Pons (tissue), 1 donor: ENCODE measurements around the gene BMPER.
"Not testable (repeated sequence)": the region's sequence is repeated elsewhere in the genome, so short reads cannot be mapped to it uniquely, and the experiment has no call there.

Experiments used
- DNase-seq: peaks from one replicate; pipeline ENCODE4 v3.0.0-alpha.2; 2016; ENCODE audit warnings: low spot score

BMPER gene

DNA sequence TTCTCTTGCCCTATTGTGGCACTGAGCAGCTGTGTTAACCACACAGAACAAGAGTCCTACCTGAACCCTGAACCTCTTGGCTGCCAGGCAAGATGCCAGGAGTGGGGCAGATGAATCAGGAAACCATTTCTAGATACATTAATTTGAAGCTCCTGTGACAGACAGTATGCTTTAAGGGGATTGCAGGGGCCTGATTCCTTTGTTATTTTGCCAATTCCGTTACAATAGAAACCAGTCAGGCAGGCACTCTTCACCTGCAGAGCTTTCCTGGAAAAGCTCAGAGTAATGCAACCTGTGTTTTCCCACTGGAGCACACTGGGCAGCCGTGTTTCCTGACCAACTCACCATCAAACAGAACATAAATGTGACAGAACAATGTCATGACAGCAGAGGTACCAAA lies 233.1 kb downstream of the BMPER start:
- no peak for DNase-seq

DNA sequence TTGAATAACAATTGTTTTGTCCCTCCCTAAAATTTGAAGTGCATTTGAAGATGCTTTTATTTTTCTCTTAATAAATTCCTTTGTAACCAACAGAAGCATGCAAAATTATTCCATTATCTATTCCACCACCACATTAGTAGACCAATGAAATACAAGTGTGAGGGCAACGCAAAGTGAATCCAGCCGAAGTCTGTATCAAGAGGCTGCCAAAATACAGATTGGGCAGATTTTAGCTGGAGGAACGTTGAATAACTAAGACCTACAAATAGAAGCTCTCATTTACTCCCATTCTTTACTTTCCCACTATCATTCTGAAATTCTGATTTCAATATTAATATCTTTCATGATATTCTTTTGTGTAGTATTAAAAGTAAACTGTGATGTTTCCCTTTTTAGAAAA lies 233.7 kb downstream of the BMPER start:
- DNase-seq: no peak

DNA sequence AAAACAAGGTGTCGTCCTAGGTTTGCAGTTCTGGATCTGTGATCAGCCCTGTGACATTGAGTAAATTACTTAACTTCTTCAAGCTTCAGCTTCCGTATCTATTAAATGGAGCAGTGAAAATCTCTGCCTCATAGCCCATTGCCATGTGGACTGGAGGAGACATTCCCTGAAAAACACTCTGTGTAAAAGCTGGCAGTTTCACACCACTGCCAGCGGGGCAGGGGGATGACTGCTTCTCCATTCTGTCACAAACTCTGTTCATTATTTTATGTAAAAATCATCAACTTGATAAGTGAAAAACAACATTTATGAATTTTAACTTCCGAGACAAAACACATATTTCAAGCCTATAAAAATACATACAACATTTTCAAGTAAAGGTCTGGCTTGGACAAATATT lies 234.7 kb downstream of the BMPER start:
- DNase-seq: no peak

DNA sequence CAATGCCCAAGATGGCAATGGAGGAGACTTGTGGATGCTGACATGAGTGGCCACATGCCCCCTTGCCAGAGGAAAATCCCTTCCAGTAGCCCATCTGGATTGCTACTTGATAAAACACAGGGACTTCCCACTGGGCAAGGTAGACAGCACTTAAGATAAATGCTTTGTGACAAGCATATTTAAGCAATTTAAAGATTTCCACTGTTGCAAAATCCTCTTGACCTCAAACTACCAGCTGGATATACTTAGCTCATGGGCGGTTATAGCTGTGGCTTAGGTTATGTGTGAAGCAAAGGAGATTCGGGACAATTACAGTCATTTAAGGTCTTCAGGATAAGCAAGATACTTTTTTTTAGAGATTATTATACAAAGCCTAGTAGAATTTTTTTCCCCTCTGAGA lies 238.1 kb downstream of the BMPER start:
- no peak for DNase-seq

DNA sequence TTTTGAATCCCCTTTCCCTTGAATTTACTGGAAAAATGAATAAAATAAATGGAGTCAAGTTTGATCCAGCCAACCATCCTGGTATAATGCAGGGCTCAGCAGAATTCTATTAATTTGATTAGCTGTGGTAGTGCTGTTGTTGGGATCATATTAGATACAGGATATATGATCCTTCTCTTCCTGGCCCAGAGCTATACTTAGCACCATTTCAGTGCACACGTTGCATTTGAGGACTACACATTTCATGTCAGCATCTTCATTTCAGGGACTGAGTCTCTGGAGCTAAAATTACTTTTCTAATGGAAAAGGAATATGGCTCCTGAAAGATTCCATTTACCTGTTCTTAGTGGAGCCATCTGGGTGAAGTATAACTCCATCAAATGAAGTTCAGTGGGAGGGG lies 240.3 kb downstream of the BMPER start:
- DNase-seq: no peak

DNA sequence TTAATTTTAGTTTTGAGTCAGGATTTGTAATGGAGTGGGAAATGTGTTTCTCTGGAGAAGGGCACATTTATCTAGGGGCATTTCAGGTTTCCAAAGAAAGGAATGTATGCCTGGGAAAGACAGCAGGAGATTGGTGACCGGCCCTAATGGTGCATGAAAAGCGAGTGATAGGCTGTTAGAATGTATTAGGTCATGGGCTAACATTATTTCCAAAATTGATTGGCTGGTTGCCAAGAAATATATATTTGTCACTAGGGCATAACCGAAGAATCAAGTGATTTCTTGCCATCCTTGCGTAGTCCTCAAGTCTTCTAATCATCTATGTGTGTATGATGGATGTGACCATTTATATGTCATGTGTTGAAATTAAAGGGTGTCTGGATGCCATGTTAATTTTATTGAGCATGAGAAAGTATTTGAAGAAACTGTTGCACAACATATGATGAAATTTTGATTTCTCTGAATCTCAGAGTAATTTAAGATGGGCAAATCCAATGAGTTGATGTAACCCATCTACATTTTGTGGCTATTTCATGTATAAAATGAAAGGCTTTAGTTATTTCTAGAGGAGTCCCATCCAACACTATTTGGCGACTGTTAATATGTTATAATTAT lies 248.4 kb downstream of the BMPER start:
- DNase-seq: no peak

DNA sequence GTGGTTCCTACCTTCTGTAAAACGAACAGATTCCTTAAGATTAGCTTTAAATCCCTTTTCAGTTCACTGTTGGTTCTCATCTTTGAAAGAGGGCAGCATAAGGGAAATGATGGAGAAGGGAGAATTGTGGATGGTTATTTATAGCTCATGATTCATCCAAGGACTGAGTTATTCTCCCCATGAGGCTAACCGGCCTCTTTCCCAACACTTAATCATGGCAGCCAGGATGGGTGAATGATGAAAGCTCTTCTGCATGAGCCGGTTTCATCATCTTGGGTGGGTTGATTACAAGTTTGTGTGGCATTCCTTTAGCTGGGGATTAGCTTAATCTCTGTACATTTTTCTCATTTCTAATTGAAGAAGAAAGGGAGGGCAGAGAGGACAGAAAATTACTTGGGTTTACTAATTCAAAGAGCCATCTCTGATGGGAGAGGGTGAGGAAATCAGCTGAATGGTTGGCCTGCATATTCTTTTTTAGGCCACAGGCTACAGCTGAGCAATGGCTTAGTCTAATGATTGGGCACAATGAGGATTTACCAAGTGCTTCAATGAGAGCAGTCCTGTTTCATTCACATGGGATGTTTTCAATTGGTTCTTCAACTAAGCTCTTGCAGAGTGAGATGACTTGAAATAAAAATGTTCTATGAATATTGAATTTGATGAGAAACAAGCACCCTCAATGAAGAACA lies 250.0 kb downstream of the BMPER start:
- DNase-seq: no peak

DNA sequence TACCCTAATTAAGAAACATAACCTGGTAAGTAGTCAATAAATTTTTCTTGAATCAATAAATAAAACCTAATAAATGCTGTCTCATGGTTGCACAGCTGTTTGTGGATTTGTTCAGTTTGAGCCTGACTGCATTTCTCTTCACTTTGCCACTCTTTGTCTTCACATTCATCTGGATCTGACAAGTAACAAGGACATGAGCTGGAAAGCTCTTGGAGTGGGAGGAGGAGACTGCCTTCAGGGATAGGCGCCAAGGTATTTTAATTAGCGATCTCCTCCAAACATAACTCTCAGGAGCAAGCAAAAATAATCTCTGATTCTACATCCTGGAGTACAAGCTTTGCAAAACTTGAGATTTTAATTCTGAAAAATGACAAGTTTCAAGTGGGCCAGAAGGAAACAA lies 251.0 kb downstream of the BMPER start:
- no peak for DNase-seq

DNA sequence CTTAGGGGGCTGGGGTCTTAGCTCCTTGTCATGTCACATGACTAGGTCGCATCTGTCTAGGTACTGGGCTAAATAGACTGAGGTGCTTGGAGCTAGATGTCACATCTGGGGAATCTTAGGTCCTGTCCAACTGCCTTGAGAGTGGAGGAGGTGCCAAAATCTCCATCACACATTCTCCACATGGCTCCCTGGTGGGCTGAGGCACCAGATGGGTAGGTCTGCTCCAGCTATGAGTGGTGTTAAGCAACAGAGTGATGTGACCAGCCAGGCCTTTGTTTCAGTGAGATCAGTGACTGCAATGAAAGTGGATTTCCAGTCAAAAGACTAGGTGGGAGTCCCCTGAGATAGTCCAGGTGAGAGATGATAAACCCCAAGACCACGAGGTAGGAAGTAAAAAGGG lies 251.8 kb downstream of the BMPER start:
- no peak for DNase-seq

DNA sequence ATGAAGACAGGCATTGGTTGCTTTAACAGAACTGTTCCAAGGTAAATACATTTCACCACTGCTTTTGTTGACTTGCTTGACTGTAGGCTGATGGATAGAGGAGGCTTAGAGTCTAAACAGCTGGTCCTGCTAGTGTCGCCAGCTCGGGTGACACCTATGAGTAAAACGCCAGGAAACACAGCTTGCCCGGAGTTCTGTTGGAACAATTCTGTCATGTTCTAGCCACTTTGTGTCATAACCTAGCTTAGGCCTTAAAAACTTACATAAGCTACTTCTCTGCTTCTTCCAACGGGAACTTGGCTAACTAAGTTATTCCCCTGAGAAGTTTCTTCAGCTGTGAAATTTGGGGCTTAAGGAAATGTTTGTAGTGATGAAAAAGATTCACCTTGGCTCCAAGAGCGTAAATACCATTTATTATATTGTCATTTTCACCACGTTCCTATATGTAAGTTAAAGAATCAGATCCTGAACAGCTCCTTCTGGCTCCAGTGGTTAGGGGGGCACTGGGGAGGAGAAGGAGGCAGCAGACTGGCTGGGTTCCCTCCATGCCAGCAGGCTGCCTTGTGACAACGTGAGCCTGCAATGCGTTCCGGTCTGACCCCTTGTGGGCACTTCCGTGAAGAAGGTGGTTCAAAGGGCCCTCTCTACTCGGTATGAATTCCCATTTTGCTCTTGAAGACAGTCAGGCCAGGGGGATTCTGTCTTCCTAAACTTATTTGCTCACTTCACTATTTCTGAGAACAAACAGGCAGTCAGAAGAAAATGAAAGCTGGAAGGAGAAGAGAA lies 253.2 kb downstream of the BMPER start:
- DNase-seq: no peak

DNA sequence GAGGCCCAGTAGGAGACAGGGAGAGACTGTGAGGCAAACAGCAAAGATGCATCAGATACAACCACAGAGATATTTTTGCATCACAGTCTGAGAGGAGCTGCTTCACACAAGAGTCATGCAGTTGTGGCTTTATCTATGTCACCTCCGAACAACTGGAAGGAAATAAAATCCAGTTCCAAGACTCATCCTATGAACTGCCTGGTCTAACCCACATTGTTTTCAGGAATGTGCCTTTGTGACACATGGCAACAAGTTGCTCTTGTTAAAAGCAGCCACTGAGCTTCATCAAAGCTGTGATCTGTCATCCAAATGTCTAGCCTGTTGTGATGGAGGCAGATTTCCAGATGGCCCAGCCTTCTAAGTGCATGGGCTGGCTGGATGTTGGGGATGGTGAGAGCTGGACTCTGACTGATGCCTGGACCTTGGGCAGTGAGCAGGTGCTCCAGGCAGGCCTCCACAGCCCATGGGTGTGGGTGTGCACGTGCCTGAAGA lies 255.0 kb downstream of the BMPER start:
- DNase-seq: no peak

DNA sequence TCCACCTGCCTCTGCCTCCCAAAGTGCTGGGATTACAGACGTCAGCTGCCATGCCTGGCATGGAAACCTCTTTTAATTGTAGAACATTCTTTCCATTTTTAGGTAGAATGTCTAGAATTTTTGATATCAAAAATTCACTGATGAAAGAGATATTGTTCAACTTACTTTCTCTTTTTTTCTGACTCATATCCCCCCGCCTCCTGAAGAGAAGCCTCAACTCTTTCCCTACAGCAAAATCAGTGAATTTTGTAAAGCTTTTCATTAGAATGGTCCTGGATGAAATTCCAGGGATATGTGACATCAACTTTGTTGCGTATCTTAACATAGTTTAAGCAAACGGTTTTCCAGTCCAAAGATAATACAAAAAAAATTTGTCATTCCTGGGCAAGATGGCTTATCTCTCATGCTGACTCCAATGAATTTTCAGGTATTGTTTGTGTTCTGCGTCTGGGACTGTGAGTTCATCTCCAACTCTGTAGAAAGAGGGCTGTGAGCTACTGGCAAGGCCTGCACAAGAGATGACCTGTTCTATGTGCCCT lies 256.8 kb downstream of the BMPER start:
- DNase-seq: no peak

DNA sequence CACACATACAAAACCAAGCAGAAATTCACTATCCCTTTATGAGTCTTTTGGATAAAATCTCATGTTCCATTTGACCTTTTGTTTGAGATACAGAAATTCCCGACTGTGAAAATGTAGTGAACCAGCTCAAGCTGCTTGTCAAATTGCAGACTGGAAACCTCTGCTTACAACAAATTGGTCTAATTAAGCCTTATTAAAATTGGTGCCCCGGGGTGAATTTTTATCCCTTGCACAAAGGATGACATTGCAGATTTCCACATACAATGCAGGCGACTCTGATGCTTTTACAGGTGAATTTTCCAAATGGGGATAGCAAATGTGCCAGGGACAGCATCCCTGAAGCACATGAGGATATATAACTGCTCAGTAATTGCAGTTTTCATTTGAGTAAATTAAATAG lies 257.3 kb downstream of the BMPER start:
- no peak for DNase-seq

DNA sequence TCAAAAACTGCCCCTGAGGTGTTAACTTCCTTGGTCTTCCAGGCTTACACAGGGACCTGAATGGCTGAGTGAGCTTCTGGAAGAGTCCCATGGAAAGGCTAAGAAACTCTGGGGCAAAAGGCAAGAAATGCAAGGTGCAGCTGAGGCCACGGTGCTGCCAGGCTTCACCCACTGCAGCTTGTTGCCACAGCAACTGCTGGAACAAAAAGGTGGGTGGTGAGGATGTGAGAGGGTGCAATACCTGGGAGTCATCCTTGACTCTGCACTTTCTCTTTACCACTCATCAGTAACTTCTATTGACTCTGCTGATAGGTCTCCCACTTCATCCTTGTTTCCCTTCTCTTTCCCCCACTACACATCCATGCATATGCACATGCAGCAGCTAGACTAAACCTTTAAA lies 258.6 kb downstream of the BMPER start:
- no peak for DNase-seq

DNA sequence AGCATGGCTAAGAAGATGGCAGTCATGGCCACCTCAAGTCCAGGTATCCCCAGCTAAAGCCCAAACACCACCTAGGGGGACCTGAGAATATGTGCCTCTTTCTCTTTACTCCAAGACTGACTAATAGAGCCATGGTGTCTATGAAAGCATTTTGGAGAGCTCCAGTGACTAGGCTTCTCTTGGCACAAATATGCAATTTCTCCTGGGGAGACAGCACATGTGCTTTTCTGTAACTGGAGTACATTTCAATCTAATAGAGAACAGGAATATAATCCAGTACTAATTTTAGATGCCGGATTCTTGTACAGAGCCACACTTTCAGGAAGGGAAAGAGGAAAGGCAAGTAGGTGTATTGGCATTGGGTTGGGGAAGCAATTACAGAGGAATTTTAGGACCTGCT lies 260.1 kb downstream of the BMPER start:
- peak; percentile 28 for DNase-seq

DNA sequence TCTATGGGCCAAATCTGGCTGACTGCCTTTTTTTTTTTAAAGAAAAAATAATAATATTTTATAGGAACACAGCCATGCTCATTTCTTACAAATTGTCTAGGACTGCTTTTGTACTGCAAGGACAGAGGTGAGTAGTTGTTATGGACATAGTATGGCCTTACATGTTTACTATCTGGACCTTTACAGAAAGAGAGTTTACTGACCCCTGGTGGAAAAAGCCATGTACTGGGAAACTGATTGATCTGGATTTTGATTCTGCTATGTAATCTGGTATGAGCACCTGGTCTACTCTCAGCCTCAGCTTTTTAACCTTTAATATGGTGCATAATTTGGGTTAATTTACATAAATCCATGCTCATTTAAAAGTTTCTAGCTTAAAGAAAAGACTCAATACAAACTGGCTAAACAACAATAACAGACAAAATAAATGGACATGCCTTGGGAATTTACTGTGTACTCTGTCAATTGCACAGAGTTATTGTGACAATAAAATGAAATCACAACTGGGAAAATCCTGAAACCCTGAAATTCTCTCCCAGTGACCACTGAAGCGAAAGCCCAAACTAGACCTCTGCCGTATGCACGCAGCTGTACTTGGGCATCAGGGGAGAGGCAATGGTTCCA lies 260.7 kb downstream of the BMPER start:
- DNase-seq: no peak

DNA sequence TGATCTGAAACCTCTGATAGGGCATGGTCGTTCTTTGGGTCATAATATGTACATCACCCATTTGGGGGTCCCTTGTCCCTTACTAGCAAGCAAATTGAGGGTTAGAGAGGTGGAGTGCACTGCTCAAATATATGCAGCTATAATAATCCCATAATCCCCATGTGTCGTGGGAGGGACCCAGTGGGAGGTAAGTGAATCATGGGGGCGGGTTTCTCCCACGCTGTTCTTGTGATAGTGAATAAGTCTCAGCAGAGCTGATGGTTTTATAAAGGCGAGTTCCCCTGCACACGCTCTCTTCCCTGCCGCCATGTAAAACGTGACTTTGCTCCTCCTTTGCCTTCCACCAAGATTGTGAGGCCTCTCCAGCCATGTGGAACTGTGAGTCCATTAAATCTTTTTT lies 262.7 kb downstream of the BMPER start:
- DNase-seq: no peak

DNA sequence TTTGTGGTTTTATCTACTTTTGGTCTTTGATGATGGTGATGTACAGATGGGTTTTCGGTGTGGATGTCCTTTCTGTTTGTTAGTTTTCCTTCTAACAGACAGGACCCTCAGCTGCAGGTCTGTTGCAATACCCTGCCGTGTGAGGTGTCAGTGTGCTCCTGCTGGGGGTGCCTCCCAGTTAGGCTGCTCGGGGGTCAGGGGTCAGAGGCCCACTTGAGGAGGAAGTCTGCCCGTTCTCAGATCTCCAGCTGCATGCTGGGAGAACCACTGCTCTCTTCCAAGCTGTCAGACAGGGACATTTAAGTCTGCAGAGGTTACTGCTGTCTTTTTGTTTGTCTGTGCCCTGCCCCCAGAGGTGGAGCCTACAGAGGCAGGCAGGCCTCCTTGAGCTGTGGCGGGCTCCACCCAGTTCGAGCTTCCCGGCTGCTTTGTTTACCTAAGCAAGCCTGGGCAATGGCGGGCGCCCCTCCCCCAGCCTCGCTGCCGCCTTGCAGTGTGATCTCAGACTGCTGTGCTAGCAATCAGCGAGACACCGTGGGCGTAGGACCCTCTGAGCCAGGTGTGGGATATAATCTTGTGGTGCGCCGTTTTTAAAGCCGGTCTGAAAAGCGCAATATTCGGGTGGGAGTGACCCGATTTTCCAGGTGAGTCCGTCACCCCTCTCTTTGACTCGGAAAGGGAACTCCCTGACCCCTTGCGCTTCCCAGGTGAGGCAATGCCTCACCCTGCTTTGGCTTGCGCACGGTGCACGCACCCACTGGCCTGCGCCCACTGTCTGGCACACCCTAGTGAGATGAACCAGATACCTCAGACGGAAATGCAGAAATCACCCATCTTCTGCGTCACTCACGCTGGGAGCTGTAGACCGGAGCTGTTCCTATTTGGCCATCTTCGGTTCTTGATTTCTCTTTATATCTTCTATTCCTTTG lies 269.6 kb downstream of the BMPER start:
- not testable (repeated sequence) for DNase-seq

DNA sequence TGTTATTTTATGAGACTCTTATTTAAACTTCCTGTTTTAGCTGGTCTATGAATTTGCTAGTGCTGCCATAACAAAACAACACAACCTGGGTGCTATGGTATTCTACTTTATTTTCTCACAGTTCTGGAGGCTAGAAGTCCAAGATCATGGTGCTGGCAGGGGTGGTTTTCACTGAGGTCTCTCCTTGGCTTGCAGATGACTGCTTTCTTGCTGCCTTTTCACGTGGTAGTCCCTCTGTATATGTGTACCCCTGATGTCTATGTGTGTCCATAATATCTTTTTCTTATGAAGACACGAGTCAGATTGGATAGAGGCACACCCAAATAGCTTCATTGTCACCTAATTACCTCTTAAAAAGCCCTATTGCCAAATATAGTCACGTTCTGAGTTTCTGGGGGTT lies 270.5 kb downstream of the BMPER start:
- DNase-seq: no peak

DNA sequence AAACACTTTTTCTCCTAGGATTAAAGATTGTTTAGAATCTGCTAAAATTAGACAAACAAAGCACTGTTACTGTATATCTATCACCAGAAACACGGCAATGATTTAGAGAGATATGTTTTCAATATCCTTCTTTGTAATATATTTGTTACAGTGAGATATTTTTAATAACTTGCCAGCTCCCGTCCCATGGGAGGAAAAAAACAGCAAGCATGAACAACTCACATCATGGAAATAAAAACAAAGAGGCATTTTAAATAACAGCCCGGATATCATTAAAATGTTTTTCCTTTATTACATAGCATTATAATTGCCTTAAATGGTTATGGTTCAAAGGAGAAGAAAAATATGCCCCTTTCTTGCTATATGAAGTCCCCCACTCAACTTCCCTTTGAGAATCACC lies 272.1 kb downstream of the BMPER start:
- no peak for DNase-seq

DNA sequence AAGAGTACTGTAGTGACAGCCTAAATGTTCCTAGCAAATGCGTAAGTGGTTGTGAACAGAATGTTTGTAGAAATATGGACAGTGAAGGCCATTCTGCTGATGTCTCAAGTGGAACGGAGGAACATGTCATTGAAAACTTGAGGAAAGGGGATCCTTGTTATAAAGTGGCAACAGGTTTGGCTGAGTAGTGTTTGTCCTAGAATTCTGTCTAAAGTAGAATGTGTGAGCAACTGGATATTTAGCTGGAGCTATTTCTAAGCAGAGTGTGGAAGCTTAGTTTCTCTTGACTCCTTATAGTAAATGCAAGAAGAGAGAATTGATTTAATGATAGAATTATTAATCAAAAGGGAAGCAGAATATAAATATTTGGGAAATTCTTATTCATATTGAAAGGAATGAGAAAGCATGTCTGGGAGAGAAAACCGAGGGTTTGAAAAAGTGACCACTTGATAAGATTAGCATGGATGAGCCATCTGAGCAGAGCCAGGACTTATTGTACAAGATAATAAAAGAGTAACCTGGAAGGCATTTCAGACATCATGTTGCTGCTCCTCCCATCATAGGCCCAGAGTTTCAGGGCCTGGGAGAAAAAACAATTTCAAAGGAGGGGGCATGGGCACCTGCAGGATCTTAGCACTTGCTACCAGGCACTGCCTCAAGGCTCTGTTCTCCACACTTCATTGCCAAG lies 276.1 kb downstream of the BMPER start:
- DNase-seq: no peak
